IMR-90 (cell line): ENCODE measurements around the gene UCKL1. TPM values are rescaled to one million over a fixed set of nuclear protein-coding genes. Genes with fewer than 3 reads are reported as not detected.

ENCODE experiments used
- ATAC-seq: fragments of 200-7000 bp; cut with Tn5 transposase; 2 replicates; pipeline ENCODE4 v1.9.1; 2020; ENCODE audit warnings: low read depth, mild to moderate bottlenecking, moderate library complexity
- BruUV-seq: library from RNA; stranded (reverse); fragments of 400-500 nt; replicated peaks from 2 replicates; lab custom pipeline; 2021; lab: Mats Ljungman, UMichigan
- CTCF ChIA-PET: fragments of 300-600 bp; formaldehyde crosslinking; extraction: SDS; loops from one replicate; lab custom pipeline; 2021; ENCODE audit warnings: antibody characterized with exemption; lab: Yijun Ruan, JAX
- POLR2A ChIA-PET: fragments of 300-600 bp; sonication (Branson Sonifier 250); formaldehyde crosslinking; loops from one replicate; lab custom pipeline; 2022; ENCODE audit warnings: antibody characterized with exemption; ENCODE audit not compliant: unreplicated experiment; lab: Charles Lee
- DNase-seq: peaks from one replicate; pipeline ENCODE4 v3.0.0; 2013
- H2AFZ ChIP-seq: replicated peaks from 2 replicates; pipeline ENCODE3; 2013; ENCODE audit warnings: low read length, mild to moderate bottlenecking; ENCODE audit not compliant: poor library complexity
- H2AK5ac ChIP-seq: 2 replicates; pipeline ENCODE4 v1.6.1; 2013; ENCODE audit warnings: low read depth, low read length, inconsistent platforms
- H2AK9ac ChIP-seq: replicated peaks from 2 replicates; pipeline ENCODE3; 2013; ENCODE audit warnings: mild to moderate bottlenecking, low read depth, low read length, moderate library complexity; ENCODE audit not compliant: poor library complexity
- H2BK120ac ChIP-seq: 2 replicates; pipeline ENCODE4 v1.6.1; 2013; ENCODE audit warnings: low read depth, low read length, inconsistent platforms
- H2BK15ac ChIP-seq: 3 replicates; pipeline ENCODE4 v1.6.1; 2013; ENCODE audit warnings: low read depth, low read length, inconsistent platforms
- H2BK20ac ChIP-seq: 2 replicates; pipeline ENCODE4 v1.6.1; 2013; ENCODE audit warnings: low read depth, mild to moderate bottlenecking, inconsistent platforms, low read length, moderate library complexity
- H2BK5ac ChIP-seq: 2 replicates; pipeline ENCODE4 v1.6.1; 2013; ENCODE audit warnings: mild to moderate bottlenecking, low read depth, low read length, inconsistent platforms; ENCODE audit not compliant: poor library complexity, severe bottlenecking
- H3K14ac ChIP-seq: replicated peaks from 2 replicates; pipeline ENCODE4 v1.6.1; 2013; ENCODE audit warnings: low read depth, low read length, inconsistent platforms
- H3K18ac ChIP-seq: 2 replicates; pipeline ENCODE4 v1.6.1; 2013; ENCODE audit warnings: low read depth, low read length, control low read depth
- H3K23ac ChIP-seq: 2 replicates; pipeline ENCODE4 v1.6.1; 2013; ENCODE audit warnings: low read depth, low read length, inconsistent platforms
- H3K27ac ChIP-seq: 2 replicates; pipeline ENCODE4 v1.5.1; 2013; ENCODE audit warnings: mild to moderate bottlenecking, control low read depth, low read length; ENCODE audit not compliant: insufficient read depth
- H3K27me3 ChIP-seq: 2 replicates; pipeline ENCODE4 v1.6.1; 2013; ENCODE audit warnings: low read length; ENCODE audit not compliant: control insufficient read depth, insufficient read depth
- H3K36me3 ChIP-seq: 2 replicates; pipeline ENCODE4 v1.6.1; 2013; ENCODE audit warnings: low read length, mixed read lengths; ENCODE audit not compliant: control insufficient read depth, insufficient read depth
- H3K4ac ChIP-seq: 2 replicates; pipeline ENCODE4 v1.6.1; 2013; ENCODE audit warnings: low read depth, low read length, inconsistent platforms
- H3K4me1 ChIP-seq: 2 replicates; pipeline ENCODE4 v1.6.1; 2013; ENCODE audit warnings: low read length, mixed read lengths; ENCODE audit not compliant: control insufficient read depth, insufficient read depth
- H3K4me2 ChIP-seq: 2 replicates; pipeline ENCODE4 v1.6.1; 2013; ENCODE audit warnings: low read depth, mild to moderate bottlenecking, control low read depth, low read length, moderate library complexity
- H3K4me3 ChIP-seq: 2 replicates; pipeline ENCODE4 v1.5.1; 2013; ENCODE audit warnings: low read depth, mild to moderate bottlenecking, control low read depth, low read length, moderate library complexity; ENCODE audit not compliant: insufficient read depth
- H3K56ac ChIP-seq: 2 replicates; pipeline ENCODE4 v1.6.1; 2013; ENCODE audit warnings: low read length, inconsistent platforms; ENCODE audit not compliant: insufficient read depth; ENCODE audit errors: extremely low read depth
- H3K79me1 ChIP-seq, 2 experiments: 2 replicates each; pipeline ENCODE4 v1.6.1; 2013; ENCODE audit warnings: low read length in 2 of 2, inconsistent platforms in 1 of 2, low read depth in 1 of 2
- H3K9ac ChIP-seq: 2 replicates; pipeline ENCODE4 v1.6.1; 2013; ENCODE audit warnings: low read depth, low read length, control low read depth
- H3K9me1 ChIP-seq: 2 replicates; pipeline ENCODE4 v1.6.1; 2013; ENCODE audit warnings: low read length, inconsistent platforms; ENCODE audit not compliant: insufficient read depth
- H3K9me3 ChIP-seq: 2 replicates; pipeline ENCODE4 v1.6.1; 2013; ENCODE audit warnings: low read length; ENCODE audit not compliant: control insufficient read depth, insufficient read depth
- H4K20me1 ChIP-seq: 2 replicates; pipeline ENCODE4 v1.6.1; 2013; ENCODE audit warnings: low read length, inconsistent platforms; ENCODE audit not compliant: insufficient read depth
- H4K5ac ChIP-seq: 2 replicates; pipeline ENCODE4 v1.6.1; 2013; ENCODE audit warnings: mild to moderate bottlenecking, low read depth, low read length, control low read depth
- H4K8ac ChIP-seq, 2 experiments: 2 replicates each; pipeline ENCODE4 v1.6.1; 2013; ENCODE audit warnings: low read depth in 2 of 2, low read length in 2 of 2, control low read depth in 1 of 2, inconsistent platforms in 1 of 2
- H4K91ac ChIP-seq: 2 replicates; pipeline ENCODE4 v1.6.1; 2013; ENCODE audit warnings: low read depth, low read length, inconsistent platforms; ENCODE audit not compliant: insufficient read depth
- BHLHE40 ChIP-seq: fragments of 150-350 bp; IDR thresholded peaks from 2 replicates; pipeline ENCODE4 v1.6.1; 2016; ENCODE audit warnings: mild to moderate bottlenecking, low read depth, low read length
- CEBPB ChIP-seq: IDR thresholded peaks from 2 replicates; pipeline ENCODE4 v1.6.1; 2012; ENCODE audit warnings: low read depth, low read length, improper control_type of control experiment
- CHD1 ChIP-seq: IDR thresholded peaks from 2 replicates; pipeline ENCODE4 v1.6.1; 2012; ENCODE audit warnings: low read depth, low read length, improper control_type of control experiment
- FOS ChIP-seq: fragments of 150-350 bp; IDR thresholded peaks from 2 replicates; pipeline ENCODE4 v1.6.1; 2016; ENCODE audit warnings: low read depth, low read length
- MAFK ChIP-seq: IDR thresholded peaks from 2 replicates; pipeline ENCODE4 v1.6.1; 2012; ENCODE audit warnings: low read depth, low read length, improper control_type of control experiment
- MAZ ChIP-seq: IDR thresholded peaks from 2 replicates; pipeline ENCODE4 v1.6.1; 2012; ENCODE audit warnings: low read depth, mild to moderate bottlenecking, low read length, improper control_type of control experiment, moderate library complexity, borderline replicate concordance
- MXI1 ChIP-seq: IDR thresholded peaks from 2 replicates; pipeline ENCODE4 v1.6.1; 2012; ENCODE audit warnings: low read depth, mild to moderate bottlenecking, low read length, moderate library complexity, borderline replicate concordance
- NFE2L2 ChIP-seq: fragments of 150-350 bp; IDR thresholded peaks from 2 replicates; pipeline ENCODE4 v1.6.1; 2016; ENCODE audit warnings: low read depth, mild to moderate bottlenecking, low read length
- POLR2A ChIP-seq: IDR thresholded peaks from 2 replicates; pipeline ENCODE4 v1.6.1; 2012; ENCODE audit warnings: mild to moderate bottlenecking, low read depth, low read length
- RAD21 ChIP-seq: IDR thresholded peaks from 2 replicates; pipeline ENCODE4 v1.6.1; 2012; ENCODE audit warnings: low read length, improper control_type of control experiment
- RCOR1 ChIP-seq: IDR thresholded peaks from 2 replicates; pipeline ENCODE4 v1.6.1; 2012; ENCODE audit warnings: mild to moderate bottlenecking, low read length, improper control_type of control experiment; ENCODE audit not compliant: insufficient replicate concordance
- RFX5 ChIP-seq: IDR thresholded peaks from 2 replicates; pipeline ENCODE4 v1.8.0; 2012; ENCODE audit warnings: low read depth, mild to moderate bottlenecking, low read length, moderate library complexity
- SMC3 ChIP-seq: fragments of 150-350 bp; IDR thresholded peaks from 2 replicates; pipeline ENCODE4 v1.6.1; 2016; ENCODE audit warnings: low read depth, mild to moderate bottlenecking, antibody characterized with exemption, low read length, moderate library complexity
- WGBS, 2 experiments: methylation state at CpG; one replicate each; pipeline versions ENCODE4 v1.1.5 to v1.1.7; 2013; ENCODE audit warnings: missing lambda C conversion rate in 2 of 2; ENCODE audit not compliant: insufficient read length in 1 of 2; ENCODE audit errors: extremely low coverage in 2 of 2; 5-methylcytosine and 5-hydroxymethylcytosine counted together
- dilution Hi-C: fragments of 300-500 bp; cut with HindIII; formaldehyde crosslinking; loops from one replicate; pipeline ENCODE4 v1.14.3; 2018; ENCODE audit warnings: low sequenced_read_pairs; ENCODE audit not compliant: unreplicated experiment
- in situ Hi-C: fragments of 300-500 bp; cut with MboI; formaldehyde crosslinking; loops from 3 replicates; pipeline ENCODE4 v1.14.3; 2019; ENCODE audit warnings: low sequenced_read_pairs, inconsistent platforms, mixed read lengths
- intact Hi-C: fragments of 100-400 bp; cut with micrococcal nuclease; formaldehyde crosslinking; loops from 2 replicates; pipeline ENCODE4 v1.10.0; 2022
- polyA plus RNA-seq, 3 experiments: library from polyadenylated mRNA; depleted of rRNA; stranded (reverse); fragments of >200 nt; gene quantifications; 2 replicates each; pipeline ENCODE4 v1.2.3, GENCODE V29; 2012; ENCODE audit warnings: low replicate concordance in 1 of 3
- total RNA-seq: library from RNA; depleted of rRNA; stranded (reverse); fragments of >200 nt; gene quantifications from 2 replicates; pipeline ENCODE4 v1.2.3, GENCODE V29; 2012
- TF ChIP-seq, protein P1 (sequence below): conservative IDR thresholded peaks from 2 replicates; pipeline ENCODE4 v1.5.1; 2012; ENCODE audit warnings: mild to moderate bottlenecking, low read depth, low read length, improper control_type of control experiment
- TF ChIP-seq, protein P2 (sequence below): fragments of 150-350 bp; IDR thresholded peaks from 2 replicates; pipeline ENCODE4 v1.6.1; 2017; ENCODE audit warnings: mild to moderate bottlenecking, antibody characterized with exemption, low read length, low read depth
- TF ChIP-seq, protein P3 (sequence below): fragments of 150-350 bp; IDR thresholded peaks from 2 replicates; pipeline ENCODE4 v1.6.1; 2016; ENCODE audit warnings: low read depth, mild to moderate bottlenecking, low read length, moderate library complexity, borderline replicate concordance

UCKL1 gene
- total and polyA plus RNA-seq, 2 of the 4 experiments (the other 2 are of a cell fraction) = 16.7 to 54.7 TPM

- no peak overlapping the region for H3K4me3 ChIP-seq
- dilution Hi-C loops (no loop called here), intact Hi-C loops (no loop called here), in situ Hi-C loops (no loop called here)
- ChIA-PET POLR2A (no interaction called here), CTCF (no interaction called here)
- peaks cover 2% of the 10 kb centered on the region; the same call in 1 of the 2 replicates for H3K4me1 ChIP-seq
- no peak overlapping the region for H3K14ac ChIP-seq
- H2BK20ac ChIP-seq = no peak overlapping the region
- H3K9me3 ChIP-seq = no peaks in the 10 kb centered on the region
- H2AK9ac ChIP-seq = no peak overlapping the region
- 0 out of 2 replicates have a peak, but pooled peaks cover 8% of the 10 kb centered on the region for H3K9me1 ChIP-seq
- H4K91ac ChIP-seq = no peak overlapping the region
- no peak overlapping the region for H3K18ac ChIP-seq
- no peak overlapping the region for H3K56ac ChIP-seq
- H3K4ac ChIP-seq = no peak overlapping the region
- no peak overlapping the region for H3K4me2 ChIP-seq
- DNase-seq (no peak), ATAC-seq (no peak)
- no peak overlapping the region for H2BK5ac ChIP-seq
- peaks cover 5 to 21% of the 10 kb centered on the region in 2 experiments for H3K79me1 ChIP-seq
- no TSS peak for BruUV-seq
- H3K23ac ChIP-seq = no peak overlapping the region
- no peak overlapping the region for H3K27ac ChIP-seq
- H2BK15ac ChIP-seq = no peak overlapping the region
- no peak overlapping the region for H4K5ac ChIP-seq
- no peaks in the 10 kb centered on the region for H3K27me3 ChIP-seq
- peaks cover 68% of the 10 kb centered on the region for H3K36me3 ChIP-seq
- no peak overlapping the region for H2AFZ ChIP-seq
- peaks cover 26% of the 10 kb centered on the region for H4K20me1 ChIP-seq
- TF ChIP-seq BHLHE40 (no peak), SMC3 (no peak), RFX5 (no peak), RAD21 (no peak), RCOR1 (no peak), FOS (no peak), CHD1 (no peak), MAFK (no peak), POLR2A (no peak), MAZ (no peak), NFE2L2 (no peak), MXI1 (no peak), CEBPB (no peak)
- TF ChIP-seq, protein P1, sequence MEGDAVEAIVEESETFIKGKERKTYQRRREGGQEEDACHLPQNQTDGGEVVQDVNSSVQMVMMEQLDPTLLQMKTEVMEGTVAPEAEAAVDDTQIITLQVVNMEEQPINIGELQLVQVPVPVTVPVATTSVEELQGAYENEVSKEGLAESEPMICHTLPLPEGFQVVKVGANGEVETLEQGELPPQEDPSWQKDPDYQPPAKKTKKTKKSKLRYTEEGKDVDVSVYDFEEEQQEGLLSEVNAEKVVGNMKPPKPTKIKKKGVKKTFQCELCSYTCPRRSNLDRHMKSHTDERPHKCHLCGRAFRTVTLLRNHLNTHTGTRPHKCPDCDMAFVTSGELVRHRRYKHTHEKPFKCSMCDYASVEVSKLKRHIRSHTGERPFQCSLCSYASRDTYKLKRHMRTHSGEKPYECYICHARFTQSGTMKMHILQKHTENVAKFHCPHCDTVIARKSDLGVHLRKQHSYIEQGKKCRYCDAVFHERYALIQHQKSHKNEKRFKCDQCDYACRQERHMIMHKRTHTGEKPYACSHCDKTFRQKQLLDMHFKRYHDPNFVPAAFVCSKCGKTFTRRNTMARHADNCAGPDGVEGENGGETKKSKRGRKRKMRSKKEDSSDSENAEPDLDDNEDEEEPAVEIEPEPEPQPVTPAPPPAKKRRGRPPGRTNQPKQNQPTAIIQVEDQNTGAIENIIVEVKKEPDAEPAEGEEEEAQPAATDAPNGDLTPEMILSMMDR = no peak
- TF ChIP-seq, protein P2, sequence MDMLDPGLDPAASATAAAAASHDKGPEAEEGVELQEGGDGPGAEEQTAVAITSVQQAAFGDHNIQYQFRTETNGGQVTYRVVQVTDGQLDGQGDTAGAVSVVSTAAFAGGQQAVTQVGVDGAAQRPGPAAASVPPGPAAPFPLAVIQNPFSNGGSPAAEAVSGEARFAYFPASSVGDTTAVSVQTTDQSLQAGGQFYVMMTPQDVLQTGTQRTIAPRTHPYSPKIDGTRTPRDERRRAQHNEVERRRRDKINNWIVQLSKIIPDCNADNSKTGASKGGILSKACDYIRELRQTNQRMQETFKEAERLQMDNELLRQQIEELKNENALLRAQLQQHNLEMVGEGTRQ = no peak
- TF ChIP-seq, protein P3, sequence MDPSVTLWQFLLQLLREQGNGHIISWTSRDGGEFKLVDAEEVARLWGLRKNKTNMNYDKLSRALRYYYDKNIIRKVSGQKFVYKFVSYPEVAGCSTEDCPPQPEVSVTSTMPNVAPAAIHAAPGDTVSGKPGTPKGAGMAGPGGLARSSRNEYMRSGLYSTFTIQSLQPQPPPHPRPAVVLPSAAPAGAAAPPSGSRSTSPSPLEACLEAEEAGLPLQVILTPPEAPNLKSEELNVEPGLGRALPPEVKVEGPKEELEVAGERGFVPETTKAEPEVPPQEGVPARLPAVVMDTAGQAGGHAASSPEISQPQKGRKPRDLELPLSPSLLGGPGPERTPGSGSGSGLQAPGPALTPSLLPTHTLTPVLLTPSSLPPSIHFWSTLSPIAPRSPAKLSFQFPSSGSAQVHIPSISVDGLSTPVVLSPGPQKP = no peak
- no peak overlapping the region for H4K8ac ChIP-seq
- no peak overlapping the region for H2AK5ac ChIP-seq
- H2BK120ac ChIP-seq = no peak overlapping the region
- whole genome bisulfite sequencing, 2 experiments = 98% methylated on average over 6 of the region's 12 CpGs; no CpG with 5 or more reads in 1 of the 2 experiments
- H3K9ac ChIP-seq = no peak overlapping the region
These were observed 44.7 kb upstream of the UCKL1 start for GRCh38 chr20:64000906-64001305.
